ENCODE measurements around the gene RGP1.

The RGP1 gene

DNA sequence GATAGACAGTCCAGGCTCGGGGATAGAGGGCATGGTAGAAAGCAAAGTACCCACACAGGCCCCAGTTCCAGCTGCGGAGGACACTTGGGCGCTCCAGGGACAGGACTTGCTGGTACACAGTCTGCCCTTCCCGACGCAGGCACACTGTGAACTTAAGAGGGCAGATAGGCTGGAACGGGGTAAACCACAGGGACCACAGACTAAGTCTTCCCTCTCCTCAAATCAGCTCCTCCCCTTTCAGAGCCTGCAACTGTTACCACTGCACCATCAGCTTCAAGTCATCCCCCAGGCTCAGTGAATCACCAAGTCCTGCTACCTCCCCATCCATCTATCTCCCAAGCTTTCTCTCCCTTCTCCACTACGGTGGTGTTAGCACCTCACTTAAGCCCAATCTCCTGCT lies 7.3 kb upstream of the RGP1 start:
- TF ChIP-seq, protein P1, sequence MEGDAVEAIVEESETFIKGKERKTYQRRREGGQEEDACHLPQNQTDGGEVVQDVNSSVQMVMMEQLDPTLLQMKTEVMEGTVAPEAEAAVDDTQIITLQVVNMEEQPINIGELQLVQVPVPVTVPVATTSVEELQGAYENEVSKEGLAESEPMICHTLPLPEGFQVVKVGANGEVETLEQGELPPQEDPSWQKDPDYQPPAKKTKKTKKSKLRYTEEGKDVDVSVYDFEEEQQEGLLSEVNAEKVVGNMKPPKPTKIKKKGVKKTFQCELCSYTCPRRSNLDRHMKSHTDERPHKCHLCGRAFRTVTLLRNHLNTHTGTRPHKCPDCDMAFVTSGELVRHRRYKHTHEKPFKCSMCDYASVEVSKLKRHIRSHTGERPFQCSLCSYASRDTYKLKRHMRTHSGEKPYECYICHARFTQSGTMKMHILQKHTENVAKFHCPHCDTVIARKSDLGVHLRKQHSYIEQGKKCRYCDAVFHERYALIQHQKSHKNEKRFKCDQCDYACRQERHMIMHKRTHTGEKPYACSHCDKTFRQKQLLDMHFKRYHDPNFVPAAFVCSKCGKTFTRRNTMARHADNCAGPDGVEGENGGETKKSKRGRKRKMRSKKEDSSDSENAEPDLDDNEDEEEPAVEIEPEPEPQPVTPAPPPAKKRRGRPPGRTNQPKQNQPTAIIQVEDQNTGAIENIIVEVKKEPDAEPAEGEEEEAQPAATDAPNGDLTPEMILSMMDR (IDR thresholded peaks at IDR 0.05; ENCODE audit: low read depth, low read length), result no peak
- DNase-seq (ENCODE audit: low read depth in 2 of 2), result no peak
- no peak overlapping the region for H3K4me3 ChIP-seq (replicated peaks in 1 of 2; ENCODE audit: low read depth in 2 of 2, low read length in 2 of 2)

DNA sequence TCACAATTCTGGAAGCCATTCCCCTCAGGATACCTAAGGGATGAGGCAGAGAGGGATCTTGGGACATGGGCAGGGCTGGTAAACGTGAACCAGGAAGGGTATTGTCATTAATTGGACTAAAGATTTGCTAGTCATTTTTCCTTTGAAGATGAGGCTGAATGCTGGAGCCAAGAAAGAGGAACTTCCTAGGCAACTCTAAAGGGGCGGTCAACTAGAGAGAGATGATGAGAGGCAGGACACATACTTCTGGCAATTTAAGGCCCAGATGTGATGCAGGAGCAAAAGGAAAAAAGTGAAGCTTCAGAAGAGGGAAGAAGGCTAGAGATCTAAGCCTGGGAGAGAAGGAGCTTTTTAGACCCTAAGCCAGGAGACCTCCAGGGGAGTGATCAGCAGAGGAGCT lies 5.6 kb upstream of the RGP1 start:
- no peak for DNase-seq (ENCODE audit: low read depth in 2 of 2)
- H3K4me3 ChIP-seq (replicated peaks in 1 of 2; ENCODE audit: low read depth in 2 of 2, low read length in 2 of 2), result no peak overlapping the region
- TF ChIP-seq, protein P1 (IDR thresholded peaks at IDR 0.05; ENCODE audit: low read depth, low read length), result no peak

DNA sequence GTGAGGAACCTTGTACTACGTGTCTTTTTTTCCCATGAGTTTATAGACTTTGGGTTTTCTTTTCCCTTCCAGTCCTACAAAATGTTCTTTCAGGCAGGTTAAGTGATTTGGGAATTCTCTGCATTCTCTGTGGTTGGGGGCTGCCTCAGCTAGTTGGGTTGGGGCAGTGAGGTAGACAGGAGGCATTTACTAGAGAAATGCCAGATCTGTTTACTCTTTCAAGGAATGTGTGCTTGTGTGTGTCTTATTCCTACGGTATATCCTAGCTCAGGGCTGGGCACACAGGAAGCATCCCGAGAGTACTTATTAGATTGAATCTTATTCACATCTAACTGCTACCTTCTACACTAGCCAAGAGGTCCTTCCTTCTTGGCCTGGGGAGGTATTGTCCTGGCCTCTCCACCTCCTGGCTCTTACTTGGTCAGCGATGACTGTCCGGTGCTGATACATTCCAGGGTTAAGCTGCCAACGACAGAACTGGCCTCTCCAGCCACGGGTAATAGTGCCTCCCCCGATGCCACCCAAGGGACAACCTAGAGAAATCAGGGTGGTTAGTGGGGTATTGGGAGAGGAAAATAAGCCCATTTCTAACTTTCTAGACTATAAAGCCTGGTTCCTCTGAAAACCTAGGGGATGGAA lies 5.1 kb upstream of the RGP1 start:
- DNase-seq (ENCODE audit: low read depth in 2 of 2), result no peak
- TF ChIP-seq, protein P1 (IDR thresholded peaks at IDR 0.05; ENCODE audit: low read depth, low read length), result no peak
- no peak overlapping the region for H3K4me3 ChIP-seq (replicated peaks in 1 of 2; ENCODE audit: low read depth in 2 of 2, low read length in 2 of 2)

DNA sequence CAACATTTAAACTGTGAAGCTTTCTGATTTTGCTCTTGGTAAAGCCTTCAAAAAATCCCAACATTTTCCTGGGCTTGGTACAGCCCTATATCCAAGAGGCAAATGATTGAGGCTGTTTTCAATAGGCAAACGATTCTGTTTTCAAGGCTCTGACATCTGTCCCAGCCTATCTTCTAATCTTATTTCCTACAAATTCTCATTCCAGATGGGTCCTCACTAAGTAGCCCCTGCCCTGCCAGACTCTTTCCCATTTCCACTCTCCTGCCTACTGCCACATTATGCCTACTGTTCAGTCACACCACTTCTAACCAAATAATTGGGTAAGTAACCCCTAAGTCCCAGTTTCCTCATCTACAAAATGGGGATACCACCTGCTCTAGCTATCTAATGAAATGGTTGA lies 3.5 kb upstream of the RGP1 start:
- no peak for DNase-seq (ENCODE audit: low read depth in 2 of 2)
- TF ChIP-seq, protein P1 (IDR thresholded peaks at IDR 0.05; ENCODE audit: low read depth, low read length), result no peak
- no peak overlapping the region for H3K4me3 ChIP-seq (replicated peaks in 1 of 2; ENCODE audit: low read depth in 2 of 2, low read length in 2 of 2)

DNA sequence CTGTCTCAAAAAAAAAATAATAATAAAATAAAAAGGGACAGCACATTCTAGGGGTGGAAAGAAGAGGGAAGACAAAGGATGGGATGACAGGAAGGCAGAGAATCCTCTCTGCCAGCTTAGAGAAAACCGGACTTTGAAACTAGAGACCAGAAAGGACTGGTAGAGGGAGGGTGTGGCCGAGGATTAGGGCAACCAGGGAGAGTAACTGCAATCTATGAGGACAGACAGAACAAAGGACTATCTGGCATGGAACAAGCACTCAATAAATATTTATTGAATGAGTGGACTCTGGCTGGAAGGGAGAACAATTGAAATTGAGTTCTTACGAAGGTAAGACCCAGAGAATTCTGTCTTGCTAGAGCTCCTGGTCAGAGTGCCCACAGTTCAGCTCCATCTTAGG lies 2.5 kb upstream of the RGP1 start:
- peak in 1 of 2 donors; percentile 50 for DNase-seq (ENCODE audit: low read depth in 2 of 2)
- TF ChIP-seq, protein P1 (IDR thresholded peaks at IDR 0.05; ENCODE audit: low read depth, low read length), result no peak
- peak overlapping the region; percentile 83 to 87 for H3K4me3 ChIP-seq (replicated peaks in 1 of 2; ENCODE audit: low read depth in 2 of 2, low read length in 2 of 2)

DNA sequence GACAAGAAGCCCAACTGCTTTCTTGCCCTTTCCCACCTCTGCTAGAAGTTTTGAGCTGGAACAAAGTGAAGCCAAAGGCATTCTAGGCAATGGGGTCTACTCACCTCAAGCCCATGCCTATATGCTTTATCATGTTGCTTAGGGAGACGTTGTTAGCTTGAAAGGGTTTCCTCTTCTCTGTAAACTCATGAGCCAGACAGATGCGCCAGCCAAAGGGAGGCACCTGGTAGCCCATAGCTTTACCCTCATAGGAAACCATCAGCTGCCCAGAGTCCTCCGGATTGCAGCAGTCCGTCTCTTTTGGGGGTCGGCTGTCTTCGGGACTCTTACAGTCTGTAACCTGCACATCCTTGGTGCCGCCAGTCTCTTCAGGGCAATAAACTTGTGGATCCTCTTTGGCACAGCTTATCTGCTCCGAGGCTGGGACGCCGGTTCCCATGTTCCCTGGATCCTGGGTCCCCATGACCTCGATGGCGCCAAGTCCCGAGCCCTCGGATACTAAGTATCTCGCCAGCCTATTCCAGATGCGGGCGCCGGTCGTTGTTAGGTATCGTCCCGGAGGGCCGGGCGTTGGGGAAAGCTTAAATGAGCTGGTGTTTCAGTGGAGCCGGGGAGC lies 737 bp upstream of the RGP1 start:
- TF ChIP-seq, protein P1 (IDR thresholded peaks at IDR 0.05; ENCODE audit: low read depth, low read length), result no peak
- DNase-seq (ENCODE audit: low read depth in 2 of 2), result no peak
- H3K4me3 ChIP-seq (replicated peaks in 1 of 2; ENCODE audit: low read depth in 2 of 2, low read length in 2 of 2), result peak overlapping the region; percentile 83 to 87

Data from cardiac fibroblast (primary cell).